Stimulated activated CD4-positive, alpha-beta T cell treated with anti-CD3 and anti-CD28 coated beads, TNF-alpha, amount 100 ng/mL, for 4 hours (primary cell): ENCODE results near the gene TSPAN11.
"Not testable (repeated sequence)": the region's sequence is repeated elsewhere in the genome, so short reads cannot be mapped to it uniquely, and the experiment has no call there.

Experiments
- DNase-seq, 3 experiments: peaks; one replicate each; pipeline ENCODE4 v3.0.0-alpha.2; 2020; ENCODE audit warnings: low read depth in 3 of 3

The TSPAN11 gene

DNA sequence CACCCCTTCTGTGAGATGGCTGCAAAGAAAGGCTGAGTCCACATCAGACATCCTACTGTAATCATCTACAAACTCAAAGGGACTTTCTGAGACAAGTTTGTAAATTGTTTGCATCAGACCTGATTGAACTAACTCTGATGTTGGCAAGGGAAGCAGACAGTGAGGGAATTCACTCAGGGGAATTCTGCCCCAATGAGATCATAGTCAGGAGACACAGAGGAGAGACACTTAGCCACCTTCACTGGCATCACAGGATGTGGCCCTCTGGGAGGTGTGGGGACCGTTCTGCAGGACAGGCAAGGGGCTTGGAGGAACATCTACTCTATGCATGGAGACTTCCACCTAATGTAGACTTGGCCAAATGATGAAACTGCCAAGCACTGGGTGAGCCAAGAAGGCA, 76.5 kb downstream of the TSPAN11 start:
- DNase-seq: no peak

GRCh38 chr12:31003861-31004640, 77.5 kb downstream of the TSPAN11 start:
- DNase-seq: no peak

DNA sequence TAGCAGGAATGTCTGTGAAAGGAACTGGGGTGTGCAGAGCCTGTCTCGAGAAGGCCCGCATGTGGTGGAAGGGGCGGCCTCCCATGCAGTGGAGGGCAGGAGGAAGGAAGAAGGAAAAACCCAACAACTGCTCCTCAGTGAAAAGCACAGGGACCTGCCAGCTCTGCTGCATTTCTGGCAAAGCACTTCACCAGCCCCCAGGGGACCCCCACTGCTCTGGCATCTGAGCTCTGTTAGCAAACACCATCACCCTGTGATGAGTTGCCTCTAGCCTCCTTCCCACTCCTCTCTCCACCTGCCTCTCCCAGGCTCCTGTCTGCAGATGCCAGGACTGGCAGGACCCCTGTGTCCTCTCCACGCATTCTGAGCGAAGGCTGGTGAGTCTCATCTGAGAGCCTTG, 78.1 kb downstream of the TSPAN11 start:
- no peak for DNase-seq

DNA sequence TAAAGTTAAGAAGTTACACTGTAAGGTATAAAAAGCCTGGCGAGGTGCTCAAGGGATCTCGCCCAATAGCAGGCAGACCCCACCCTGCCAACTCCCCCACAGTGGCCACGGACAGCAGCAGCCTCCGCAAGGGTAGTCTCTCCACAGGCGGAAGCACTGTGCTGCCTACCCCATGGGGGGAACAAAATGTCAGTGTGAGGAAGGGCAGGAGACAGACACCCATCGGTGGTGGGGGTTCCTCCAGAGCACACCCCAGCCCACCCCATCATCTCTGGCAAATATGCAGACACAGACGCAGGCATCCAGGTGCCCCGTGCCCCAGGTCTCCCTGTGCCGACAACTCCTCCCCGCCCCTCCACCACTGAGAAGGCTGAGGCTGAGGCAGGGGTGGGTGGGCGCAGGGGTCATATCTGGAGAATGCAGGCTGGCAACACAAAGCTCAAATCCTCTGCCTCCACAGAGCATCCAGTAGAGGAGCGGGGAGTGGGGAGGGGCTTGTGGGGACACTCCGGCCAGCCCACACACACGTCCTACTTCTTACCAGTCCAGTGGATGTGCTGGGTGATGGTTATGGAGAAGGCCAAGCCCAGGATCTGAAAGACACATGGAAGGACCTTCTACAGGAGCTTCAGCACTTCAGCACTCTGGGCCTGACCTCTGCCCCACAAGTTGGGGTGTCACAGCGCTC, 78.9 kb downstream of the TSPAN11 start:
- DNase-seq: no peak

- DNase-seq: no peak
These were observed 79.4 kb downstream of the TSPAN11 start for GRCh38 chr12:31005944-31006361.

- DNase-seq: no peak
These were observed 80.0 kb downstream of the TSPAN11 start for GRCh38 chr12:31006416-31007152.

- DNase-seq: no peak
These were observed 80.6 kb downstream of the TSPAN11 start for GRCh38 chr12:31007153-31007495.

DNA sequence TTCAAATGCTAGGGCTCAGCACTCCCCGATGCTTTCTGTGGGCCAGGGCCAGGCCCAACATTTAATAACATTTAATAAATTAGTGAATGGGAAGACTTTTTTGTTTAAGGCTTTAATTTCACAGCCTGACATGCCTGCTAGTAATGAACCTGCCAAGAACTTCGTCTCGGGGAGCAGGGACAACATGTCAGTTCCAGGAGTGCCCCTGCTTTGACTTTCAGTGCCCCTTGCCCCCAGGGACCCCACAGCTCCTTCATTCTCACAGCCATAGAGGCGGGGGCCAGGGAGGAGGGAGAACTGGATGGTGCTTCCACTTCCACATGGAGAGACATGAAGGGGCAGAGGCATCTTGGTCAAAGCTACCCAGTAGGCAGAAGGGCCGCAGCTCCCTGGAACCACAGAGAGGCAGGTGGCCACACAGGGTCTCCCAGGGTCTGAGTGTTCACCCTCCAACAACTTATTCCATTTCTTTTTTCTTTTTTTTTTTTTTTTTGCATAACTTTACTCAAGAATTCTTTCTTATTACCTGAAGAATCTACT, 81.2 kb downstream of the TSPAN11 start:
- no peak for DNase-seq

GRCh38 chr12:31008241-31008761, 81.8 kb downstream of the TSPAN11 start:
- no peak for DNase-seq

DNA sequence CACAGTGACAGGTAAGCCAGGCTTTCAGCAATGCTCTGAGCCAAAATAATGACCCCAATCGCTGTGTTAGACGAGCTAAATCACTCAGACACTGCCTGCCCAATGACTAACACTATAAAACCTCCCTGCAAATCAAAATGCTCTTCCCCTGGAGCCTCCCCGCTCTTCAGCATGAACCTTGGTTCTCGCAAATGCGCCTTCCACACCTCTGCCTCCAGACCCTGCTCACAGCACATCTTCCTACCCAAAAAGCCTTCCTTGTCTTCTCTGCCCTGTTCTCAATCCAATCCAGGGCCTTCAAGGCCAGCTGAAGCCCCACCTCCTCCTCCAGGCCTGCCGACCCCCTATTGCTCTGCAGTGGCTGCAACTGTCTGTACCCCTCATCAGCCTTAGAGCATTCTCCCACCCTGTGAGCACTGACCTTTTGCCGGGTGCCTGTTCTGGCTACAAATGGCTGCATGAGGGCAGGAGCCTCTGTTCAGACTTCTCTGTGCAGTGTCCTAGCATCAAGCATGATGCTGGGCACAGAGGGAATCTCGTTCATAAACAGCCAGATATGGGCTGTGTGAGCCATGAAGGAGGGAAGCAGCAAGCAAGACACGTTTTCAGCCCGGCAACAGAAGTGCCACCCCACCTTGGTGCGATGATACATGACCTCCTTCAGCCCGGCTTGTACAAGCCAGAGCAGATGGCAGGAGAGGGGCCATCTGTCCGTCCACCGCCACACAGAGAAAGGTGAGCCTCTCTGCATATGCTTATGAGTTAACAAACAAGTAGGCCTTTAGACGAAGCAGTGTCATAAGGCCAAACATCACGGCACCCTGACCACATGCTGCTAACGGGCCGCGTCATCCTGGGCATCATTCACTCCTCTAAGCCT, 82.7 kb downstream of the TSPAN11 start:
- no peak for DNase-seq

DNA sequence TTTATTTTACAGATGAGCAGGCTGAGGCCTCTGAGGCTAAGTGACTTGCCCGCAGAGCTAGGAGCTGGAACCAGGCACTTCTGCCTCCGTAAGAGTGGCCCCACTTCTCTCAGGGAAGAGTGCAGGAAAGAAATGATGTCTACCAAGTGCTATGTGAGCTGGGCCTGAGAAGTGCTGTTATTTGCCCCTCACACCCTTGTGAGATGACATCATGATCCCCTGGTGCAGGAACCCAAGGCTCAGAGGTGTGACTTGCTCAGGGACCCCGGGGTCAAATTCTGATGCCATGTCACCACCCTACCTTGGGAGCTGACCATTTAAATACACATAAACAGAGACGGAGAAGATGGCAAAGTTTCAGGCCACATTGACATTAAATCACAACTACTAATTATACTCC, 83.4 kb downstream of the TSPAN11 start:
- DNase-seq: no peak

DNA sequence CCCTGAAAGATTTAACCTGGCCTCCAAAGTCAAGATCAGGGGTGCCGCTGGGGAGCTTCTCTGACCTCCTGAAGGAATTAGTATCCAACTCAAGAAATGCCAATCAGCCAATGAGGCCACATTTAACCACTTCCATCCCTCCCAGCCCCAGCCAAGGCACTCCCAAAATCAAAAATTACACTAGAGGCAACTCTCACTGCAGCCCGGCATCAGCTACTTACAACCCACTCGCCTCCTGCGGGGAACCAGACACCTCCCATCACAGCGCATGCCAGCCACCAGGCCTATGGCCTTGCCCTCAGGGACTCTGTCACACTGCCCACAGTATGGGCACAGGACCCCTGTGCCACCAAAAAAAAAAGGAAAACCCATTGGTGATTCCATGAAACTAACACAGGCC, 84.8 kb downstream of the TSPAN11 start:
- no peak for DNase-seq

- DNase-seq: no peak
These were observed 85.4 kb downstream of the TSPAN11 start for GRCh38 chr12:31011746-31012566.

- DNase-seq: not testable (repeated sequence)
These were observed 86.0 kb downstream of the TSPAN11 start for GRCh38 chr12:31012567-31012891.

- no peak for DNase-seq
These were observed 88.7 kb downstream of the TSPAN11 start for GRCh38 chr12:31015215-31015614.

GRCh38 chr12:31016057-31016456, 89.5 kb downstream of the TSPAN11 start:
- DNase-seq: no peak

- no peak for DNase-seq
These were observed 91.0 kb downstream of the TSPAN11 start for GRCh38 chr12:31017535-31017934.

DNA sequence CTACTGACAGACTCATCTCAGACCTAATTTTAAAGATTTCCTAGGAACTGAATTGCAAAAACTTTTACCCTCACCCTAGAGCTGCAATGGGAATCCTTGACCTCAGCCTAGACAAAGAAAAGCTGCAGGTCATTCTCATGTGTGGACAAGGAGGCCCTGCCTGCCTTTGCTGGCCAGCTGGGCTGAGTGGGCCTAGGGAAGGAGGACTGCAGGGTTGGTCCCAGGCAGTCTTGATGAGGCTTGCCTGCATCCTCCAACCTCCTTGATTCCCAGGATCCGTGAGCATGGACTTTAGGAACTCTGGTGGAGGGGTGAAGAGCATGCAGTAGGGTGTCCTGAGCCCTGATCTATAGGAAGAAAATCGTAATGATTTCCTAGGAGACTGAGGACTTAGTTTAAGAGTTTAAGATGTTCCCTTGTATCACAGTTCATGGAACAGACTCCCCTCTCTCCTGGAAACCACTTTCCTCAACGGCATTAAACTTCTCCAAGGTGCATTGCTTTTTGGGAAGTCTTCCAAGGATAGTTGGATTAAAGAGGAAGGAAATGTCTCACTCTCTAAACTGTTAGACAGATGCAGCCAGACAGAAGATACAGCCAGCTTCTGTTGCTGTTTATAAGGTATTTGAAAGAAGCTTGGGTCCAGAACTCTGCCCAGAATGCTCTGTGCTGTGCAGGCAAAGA, 91.7 kb downstream of the TSPAN11 start:
- no peak for DNase-seq

DNA sequence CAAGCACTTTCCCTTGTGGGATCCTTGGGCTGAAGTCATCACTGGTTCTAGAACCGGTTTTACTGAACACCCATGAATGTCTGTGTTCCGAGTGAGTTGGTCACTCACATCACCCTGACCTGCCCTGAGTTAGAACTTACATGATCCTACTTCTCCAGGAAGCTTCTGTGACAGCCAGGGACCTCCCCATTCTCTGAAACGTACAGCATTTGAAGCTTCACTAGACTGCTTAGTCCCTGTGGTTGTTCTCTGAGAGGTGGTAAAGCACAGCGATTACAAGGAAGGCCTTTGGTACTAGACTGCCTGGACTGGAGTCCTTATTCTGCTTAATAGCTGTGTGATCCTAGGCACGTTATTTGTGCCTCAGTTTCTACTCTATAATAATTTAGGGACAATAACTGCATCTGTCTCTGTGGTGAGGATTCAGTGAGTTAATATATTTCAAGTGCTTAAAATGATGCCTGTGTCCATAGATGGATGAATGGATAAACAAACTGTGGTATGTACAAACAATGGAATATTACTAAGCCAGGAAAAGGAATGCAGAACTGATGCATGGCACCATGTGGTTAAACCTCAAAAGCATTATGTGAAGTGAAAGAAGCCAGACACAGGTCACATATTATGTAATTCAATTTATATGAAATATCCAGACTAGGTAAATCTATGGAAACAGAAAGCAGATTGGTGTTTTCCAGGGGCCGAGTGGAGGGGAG, 92.4 kb downstream of the TSPAN11 start:
- DNase-seq: no peak
